Thoracic aorta (tissue), 2 donors: Measurements from ENCODE around the gene PRR19. TPM values are rescaled to one million over a fixed set of nuclear protein-coding genes. Genes with fewer than 3 reads are reported as not detected.

Source experiments
- ATAC-seq: fragments of 150-250 bp; one replicate; pipeline ENCODE4 v1.8.0; 2017; ENCODE audit warnings: low read depth; ENCODE audit not compliant: insufficient number of reproducible peaks, low FRiP score
- DNase-seq: peaks from one replicate; pipeline ENCODE4 v3.0.0-alpha.2; 2020; ENCODE audit warnings: low spot score
- H3K27ac ChIP-seq, 2 donors: fragments of 200-600 bp; sonication (generic); 1 replicate in 1 of 2; 2 replicates in 1 of 2; pipeline ENCODE4 v1.5.1; 2016; ENCODE audit warnings: mild to moderate bottlenecking in 2 of 2, moderate library complexity in 2 of 2
- H3K27me3 ChIP-seq: fragments of 200-600 bp; sonication (generic); replicated peaks from 2 replicates; pipeline ENCODE4 v1.6.0; 2016; ENCODE audit warnings: mild to moderate bottlenecking; ENCODE audit not compliant: insufficient read depth
- H3K36me3 ChIP-seq: fragments of 200-600 bp; sonication (generic); one replicate; pipeline ENCODE4 v1.5.1; 2016
- H3K4me1 ChIP-seq, 2 donors: fragments of 200-600 bp; sonication (generic); 1 replicate in 1 of 2; 2 replicates in 1 of 2; pipeline versions ENCODE4 v1.5.1 to v1.6.0; 2016; ENCODE audit warnings: low read depth in 2 of 2, mild to moderate bottlenecking in 1 of 2; ENCODE audit not compliant: control insufficient read depth in 1 of 2
- H3K4me3 ChIP-seq: fragments of 200-600 bp; sonication (generic); 2 replicates; pipeline ENCODE4 v1.5.1; 2016; ENCODE audit warnings: mild to moderate bottlenecking
- H3K9me3 ChIP-seq: fragments of 200-600 bp; sonication (generic); 2 replicates; pipeline ENCODE4 v1.5.1; 2016
- CTCF ChIP-seq: fragments of 200-600 bp; sonication (generic); IDR thresholded peaks from one replicate; pipeline ENCODE4 v1.5.1; 2019; ENCODE audit warnings: antibody characterized with exemption
- total RNA-seq, 2 donors: library from RNA; depleted of rRNA; stranded (reverse); fragments of >200 nt; gene quantifications; one replicate each; pipeline versions ENCODE4 v1.1.0 to v1.2.3, GENCODE V29; 2016

The PRR19 gene
- total RNA-seq, 2 donors from 2014 or later, result not detected

- H3K9me3 ChIP-seq, result no peaks in the 10 kb centered on the region
- DNase-seq, result no peak
- ATAC-seq, result no peak
- no peak overlapping the region for H3K4me3 ChIP-seq
- TF ChIP-seq CTCF, result no peak
- no peaks in the 10 kb centered on the region for H3K4me1 ChIP-seq
- H3K36me3 ChIP-seq, result peaks cover 14% of the 10 kb centered on the region
- no peaks in the 10 kb centered on the region for H3K27me3 ChIP-seq
- no peak overlapping the region for H3K27ac ChIP-seq
Measured at GRCh38 chr19:42351079-42351735, 49.3 kb downstream of the PRR19 start.

- TF ChIP-seq CTCF, result no peak
- H3K36me3 ChIP-seq, result peaks cover 18% of the 10 kb centered on the region
- no peaks in the 10 kb centered on the region for H3K27me3 ChIP-seq
- DNase-seq (no peak), ATAC-seq (no peak)
- H3K27ac ChIP-seq, result no peak overlapping the region
- no peaks in the 10 kb centered on the region for H3K9me3 ChIP-seq
- H3K4me1 ChIP-seq, result no peaks in the 10 kb centered on the region
- no peak overlapping the region for H3K4me3 ChIP-seq
Measured at GRCh38 chr19:42352301-42353259, 50.6 kb downstream of the PRR19 start.

GRCh38 chr19:42353341-42354015 lies 51.5 kb downstream of the PRR19 start:
- Histone ChIP-seq H3K27me3 (no peaks in the 10 kb centered on the region), H3K36me3 (peaks cover 23% of the 10 kb centered on the region), H3K4me1 (no peaks in the 10 kb centered on the region), H3K9me3 (no peaks in the 10 kb centered on the region), H3K4me3 (no peak overlapping the region), H3K27ac (no peak overlapping the region)
- no peak for DNase-seq
- no peak for ATAC-seq
- no peak for TF ChIP-seq CTCF

- H3K9me3 ChIP-seq, result no peaks in the 10 kb centered on the region
- no peak overlapping the region for H3K4me3 ChIP-seq
- DNase-seq, result no peak
- peaks cover 23% of the 10 kb centered on the region for H3K36me3 ChIP-seq
- H3K4me1 ChIP-seq, result peaks cover 0 to 7% of the 10 kb centered on the region in 2 donors
- ATAC-seq, result no peak
- no peak for TF ChIP-seq CTCF
- no peaks in the 10 kb centered on the region for H3K27me3 ChIP-seq
- no peak overlapping the region for H3K27ac ChIP-seq
Measured at GRCh38 chr19:42355896-42356295, 54.0 kb downstream of the PRR19 start.

- no peak for DNase-seq
- Histone ChIP-seq H3K27ac (no peak overlapping the region), H3K27me3 (no peaks in the 10 kb centered on the region), H3K36me3 (peaks cover 23% of the 10 kb centered on the region), H3K9me3 (no peaks in the 10 kb centered on the region), H3K4me1 (peaks cover 0 to 15% of the 10 kb centered on the region in 2 donors), H3K4me3 (no peak overlapping the region)
- no peak for ATAC-seq
- TF ChIP-seq CTCF, result no peak
Measured at GRCh38 chr19:42356686-42357085, 54.8 kb downstream of the PRR19 start.
